NCI-H146 treated with DMSO at 0.1 percent for 48 hours (cell line): Measurements from ENCODE around the gene PGAM5.

ENCODE experiments used
- DNase-seq: peaks from one replicate; lab custom pipeline; 2025; ENCODE audit not compliant: unreplicated experiment; lab: John Stamatoyannopoulos, UW

Gene PGAM5

GRCh38 chr12:132710405-132711079 lies at the start of gene PGAM5:
TSS of gene PGAM5 (plus strand) at chr12:132710842. CDS start at chr12:132710877, 35 bp downstream.
- peak; percentile 73 for DNase-seq

GRCh38 chr12:132660996-132661395 lies 49.6 kb upstream of the PGAM5 start:
- no peak for DNase-seq

- no peak for DNase-seq
Observed at GRCh38 chr12:132661972-132662371, 48.7 kb upstream of the PGAM5 start.

DNA sequence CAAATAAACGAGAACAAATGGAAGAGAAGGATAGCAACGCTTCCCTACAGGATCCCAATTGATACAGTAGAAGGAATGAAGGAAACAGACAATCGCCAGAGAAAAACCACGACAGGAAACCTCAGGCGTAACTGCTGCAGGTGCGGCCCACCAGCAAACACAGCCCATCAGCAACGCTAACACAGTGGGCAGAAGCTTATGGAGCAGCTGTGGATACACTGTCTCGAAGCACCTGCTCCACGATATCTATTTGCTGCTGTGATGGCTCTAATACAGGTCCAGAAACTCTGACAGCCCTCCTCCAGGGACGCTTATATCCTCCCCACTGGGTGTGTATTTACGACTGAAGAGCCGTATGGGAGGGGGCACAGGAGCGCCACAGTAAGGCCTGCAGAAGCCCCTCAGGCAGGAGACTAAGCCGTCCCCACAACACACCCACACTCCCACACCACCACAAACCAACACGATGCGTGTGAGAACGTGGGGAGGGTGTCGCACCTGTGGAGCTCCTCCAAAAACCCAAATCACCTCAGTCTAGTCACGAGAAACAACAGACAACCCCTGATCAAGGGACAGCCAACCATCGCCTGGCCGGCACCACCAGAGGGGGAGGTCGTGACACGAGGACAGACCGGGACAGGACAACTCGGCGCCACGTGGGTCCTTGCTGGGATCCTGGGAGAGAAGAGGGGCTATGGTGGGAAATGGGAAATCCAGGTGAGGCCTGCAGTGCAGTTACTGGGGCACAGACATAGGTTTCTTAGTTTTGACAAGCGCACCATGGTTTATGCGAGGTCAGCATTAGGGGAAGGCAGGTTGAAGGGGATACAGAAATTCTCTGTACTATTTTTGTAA lies 47.5 kb upstream of the PGAM5 start:
- DNase-seq = no peak

- no peak for DNase-seq
Observed at GRCh38 chr12:132664206-132665148, 46.2 kb upstream of the PGAM5 start.

- DNase-seq = no peak
Observed at GRCh38 chr12:132665149-132665491, 45.5 kb upstream of the PGAM5 start.

DNA sequence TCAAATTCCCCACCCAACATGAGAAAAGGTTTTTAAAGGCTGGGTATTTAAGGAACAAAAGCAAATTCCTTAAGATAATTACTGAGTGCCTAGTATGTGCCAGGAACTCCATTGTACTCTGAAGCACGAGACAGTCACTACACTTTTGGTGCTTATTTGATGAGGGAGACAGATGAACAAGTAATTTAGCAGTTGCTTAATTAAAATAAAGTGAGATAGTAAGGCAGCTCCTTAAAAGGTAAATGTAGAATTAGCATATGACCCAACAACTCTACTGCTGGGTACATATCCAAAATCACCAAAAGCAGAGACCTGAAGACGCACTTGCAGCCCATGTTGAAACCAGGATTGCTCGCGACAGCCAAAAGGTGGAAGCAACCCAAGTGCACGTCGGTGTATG lies 44.8 kb upstream of the PGAM5 start:
- no peak for DNase-seq

GRCh38 chr12:132668191-132669088 lies 42.2 kb upstream of the PGAM5 start:
- no peak for DNase-seq

DNA sequence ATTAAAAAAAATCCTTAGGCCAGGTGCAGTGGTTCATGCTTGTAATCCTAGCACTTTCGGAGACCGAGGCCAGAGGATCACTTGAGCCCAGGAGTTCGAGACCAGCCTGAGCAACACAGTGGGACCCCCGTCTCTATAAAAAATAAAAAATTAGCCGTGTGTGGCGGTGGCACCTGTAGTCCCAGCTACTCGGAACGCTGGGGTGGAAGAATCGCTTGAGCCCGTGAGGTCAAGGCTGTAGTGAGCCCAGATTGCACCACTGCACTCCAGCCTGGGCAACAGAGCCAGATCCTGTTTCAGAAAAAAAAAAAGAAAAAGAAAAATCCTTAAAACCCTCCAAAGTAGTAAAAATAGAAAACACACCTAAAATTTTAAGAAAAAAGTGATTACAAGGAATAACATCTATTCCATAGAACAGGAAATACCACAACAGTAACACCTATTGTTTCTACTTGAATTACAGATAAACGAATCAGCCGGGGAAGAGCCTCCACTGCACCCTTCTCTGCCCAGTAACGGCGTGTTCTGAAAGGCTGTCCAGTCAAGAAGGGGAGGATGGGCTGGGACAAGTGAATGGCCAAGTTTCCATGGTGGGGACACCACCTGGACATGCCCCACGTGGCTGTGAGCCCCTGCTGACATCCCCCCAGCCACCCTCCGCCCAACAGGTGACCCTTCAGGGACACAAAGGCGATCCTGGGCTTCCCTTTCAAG lies 41.3 kb upstream of the PGAM5 start:
- DNase-seq = no peak

DNA sequence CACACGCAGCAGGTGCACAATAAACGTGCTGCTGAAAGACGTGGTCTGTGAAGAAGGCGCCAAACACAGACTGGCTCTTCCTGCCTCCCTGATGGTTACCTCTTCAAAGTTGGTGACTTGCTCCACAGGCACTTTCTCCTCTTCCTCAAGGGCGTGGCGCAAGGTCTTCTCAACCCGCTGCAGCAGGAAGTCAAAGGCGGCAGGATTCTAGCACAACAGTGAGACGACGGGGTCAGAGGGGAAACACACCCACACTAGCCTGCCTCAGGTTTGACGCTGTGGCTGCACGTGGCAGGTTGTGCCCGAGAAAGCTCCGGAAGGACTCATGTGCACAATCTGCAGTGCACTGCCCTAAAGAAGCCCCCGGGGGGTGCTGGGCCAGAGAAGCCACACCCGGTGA lies 38.5 kb upstream of the PGAM5 start:
- no peak for DNase-seq

GRCh38 chr12:132672678-132673077 lies 38.0 kb upstream of the PGAM5 start:
- no peak for DNase-seq

GRCh38 chr12:132673288-132674179 lies 37.1 kb upstream of the PGAM5 start:
- no peak for DNase-seq

DNA sequence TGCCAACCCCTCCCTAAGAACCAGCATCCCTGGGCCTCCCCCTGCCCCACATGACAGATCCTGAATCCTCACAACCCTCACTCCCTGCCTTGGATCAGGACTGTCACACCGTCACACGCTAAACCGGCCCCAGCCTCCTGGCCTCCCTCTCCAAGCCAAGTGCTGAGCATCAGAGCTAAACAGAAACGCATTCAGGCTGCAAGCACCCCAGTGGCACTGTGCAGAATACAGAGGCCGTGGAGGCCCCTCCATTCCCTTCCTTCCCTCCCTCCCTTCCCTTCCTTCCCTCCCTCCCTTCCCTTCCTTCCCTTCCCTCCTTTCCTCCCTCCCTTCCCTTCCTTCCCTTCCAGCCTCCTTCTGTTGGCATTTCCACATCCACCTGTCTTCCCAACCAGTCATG lies 36.1 kb upstream of the PGAM5 start:
- DNase-seq = no peak

- DNase-seq = no peak
Observed at GRCh38 chr12:132675757-132676432, 34.7 kb upstream of the PGAM5 start.

DNA sequence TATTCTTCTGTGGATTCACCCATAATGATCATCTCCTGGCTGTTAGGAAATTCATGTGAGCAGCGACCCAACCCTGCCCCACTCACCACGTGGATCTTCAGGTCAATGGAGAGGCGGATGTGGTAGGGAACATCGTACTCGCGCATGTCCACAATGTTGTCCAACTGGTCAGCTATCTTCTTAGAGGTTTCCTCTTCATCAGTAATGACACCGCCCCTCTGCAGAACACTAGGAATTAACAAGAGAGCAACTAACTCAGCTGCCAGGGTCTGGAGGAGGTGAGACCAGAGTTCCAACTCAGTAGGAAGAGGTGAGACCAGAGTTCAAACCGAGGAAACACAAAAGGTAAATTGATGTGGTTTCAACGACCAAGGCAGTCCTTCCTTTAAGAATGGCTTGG lies 33.1 kb upstream of the PGAM5 start:
- no peak for DNase-seq

GRCh38 chr12:132685400-132685799 lies 25.2 kb upstream of the PGAM5 start:
- DNase-seq = no peak

GRCh38 chr12:132686825-132687210 lies 23.8 kb upstream of the PGAM5 start:
- DNase-seq = no peak
